Activated effector memory CD4-positive, alpha-beta T cell treated with Interleukin-2 at 50 U/mL for 16 hours (primary cell): ENCODE data around the gene DENND1A.

Experiments used
- DNase-seq: peaks from one replicate; pipeline ENCODE4 v3.0.0-alpha.2; 2020

DENND1A gene

GRCh38 chr9:123514766-123515165, 415.2 kb downstream of the DENND1A start:
- DNase-seq = no peak

GRCh38 chr9:123513554-123513953, 416.4 kb downstream of the DENND1A start:
- no peak for DNase-seq

- DNase-seq = no peak
These were observed 418.3 kb downstream of the DENND1A start for GRCh38 chr9:123511326-123512277.

- DNase-seq = no peak
These were observed 420.3 kb downstream of the DENND1A start for GRCh38 chr9:123509646-123510045.

- no peak for DNase-seq
These were observed 421.9 kb downstream of the DENND1A start for GRCh38 chr9:123508048-123508447.

GRCh38 chr9:123505496-123505895, 424.4 kb downstream of the DENND1A start:
- no peak for DNase-seq

- DNase-seq = no peak
These were observed 429.6 kb downstream of the DENND1A start for GRCh38 chr9:123500336-123500735.

- no peak for DNase-seq
These were observed 432.1 kb downstream of the DENND1A start for GRCh38 chr9:123497830-123498229.

- no peak for DNase-seq
These were observed 434.2 kb downstream of the DENND1A start for GRCh38 chr9:123495731-123496130.

GRCh38 chr9:123493627-123494026, 436.3 kb downstream of the DENND1A start:
- DNase-seq = no peak

- DNase-seq = no peak
These were observed 439.2 kb downstream of the DENND1A start for GRCh38 chr9:123490688-123491087.

GRCh38 chr9:123488722-123489321, 441.1 kb downstream of the DENND1A start:
- no peak for DNase-seq

GRCh38 chr9:123487944-123488548, 441.9 kb downstream of the DENND1A start:
- no peak for DNase-seq

GRCh38 chr9:123486431-123486830, 443.5 kb downstream of the DENND1A start:
- no peak for DNase-seq

GRCh38 chr9:123485216-123485615, 444.7 kb downstream of the DENND1A start:
- DNase-seq = no peak

GRCh38 chr9:123484130-123484529, 445.8 kb downstream of the DENND1A start:
- no peak for DNase-seq

- no peak for DNase-seq
These were observed 446.6 kb downstream of the DENND1A start for GRCh38 chr9:123483191-123483803.

- DNase-seq = no peak
These were observed 447.5 kb downstream of the DENND1A start for GRCh38 chr9:123482295-123482968.

GRCh38 chr9:123481209-123481865, 448.6 kb downstream of the DENND1A start:
- DNase-seq = no peak

- no peak for DNase-seq
These were observed 449.1 kb downstream of the DENND1A start for GRCh38 chr9:123480791-123481190.

GRCh38 chr9:123480096-123480495, 449.8 kb downstream of the DENND1A start:
- no peak for DNase-seq

- DNase-seq = no peak
These were observed 450.8 kb downstream of the DENND1A start for GRCh38 chr9:123478967-123479602.
